GM11168 (cell line): Measurements from ENCODE around the gene TXLNA.

Experiments
- in situ Hi-C: fragments of 300-500 bp; cut with MboI; formaldehyde crosslinking; loops from one replicate; pipeline ENCODE4 v1.12.0; 2022; ENCODE audit warnings: low sequenced_read_pairs; ENCODE audit not compliant: unreplicated experiment

The TXLNA gene

GRCh38 chr1:32205401-32206370, 26.2 kb downstream of the TXLNA start, which contains the start of gene IQCC:
Gene IQCC (plus strand): TSS chr1:32205671. CDS start chr1:32205682, 11 bp downstream.
- in situ Hi-C loops, result loop anchor here (5.0 kb wide), 1 partner anchor 102 kb away; no protein-coding TSS in a partner anchor

GRCh38 chr1:32208469-32208868, 29.0 kb downstream of the TXLNA start:
- in situ Hi-C loops, result loop anchor here (5.0 kb wide), 1 partner anchor 99 kb away; no protein-coding TSS in a partner anchor

- in situ Hi-C loops, result loop anchor here (5.0 kb wide), 1 partner anchor 98 kb away; no protein-coding TSS in a partner anchor
Observed at GRCh38 chr1:32208891-32209328, 29.4 kb downstream of the TXLNA start, which contains the start of gene DCDC2B. Gene DCDC2B (plus strand): TSS chr1:32209089. CDS start chr1:32209094, 5 bp downstream.

GRCh38 chr1:32215629-32216480, 36.4 kb downstream of the TXLNA start:
- in situ Hi-C loops, result no loop called here

- in situ Hi-C loops, result no loop called here
Observed at GRCh38 chr1:32216566-32216965, 37.1 kb downstream of the TXLNA start.

GRCh38 chr1:32219022-32219421, 39.5 kb downstream of the TXLNA start:
- in situ Hi-C loops, result no loop called here

- in situ Hi-C loops, result no loop called here
Observed at GRCh38 chr1:32220746-32221580, 41.5 kb downstream of the TXLNA start.

GRCh38 chr1:32221581-32221979, 42.1 kb downstream of the TXLNA start:
- in situ Hi-C loops, result no loop called here

GRCh38 chr1:32221980-32222755, 42.7 kb downstream of the TXLNA start, which contains the start of the genes EIF3I and TMEM234:
Gene EIF3I (plus strand): TSS chr1:32222407. CDS start chr1:32222442, 35 bp downstream.
Gene TMEM234 (minus strand): TSS chr1:32222353. CDS start chr1:32222322, 31 bp downstream.
- in situ Hi-C loops, result no loop called here

- in situ Hi-C loops, result no loop called here
Observed at GRCh38 chr1:32223683-32224082, 44.2 kb downstream of the TXLNA start.

GRCh38 chr1:32224285-32224684, 44.8 kb downstream of the TXLNA start:
- in situ Hi-C loops, result no loop called here

- in situ Hi-C loops, result no loop called here
Observed at GRCh38 chr1:32228771-32229170, 49.3 kb downstream of the TXLNA start.

GRCh38 chr1:32231843-32232432, 52.5 kb downstream of the TXLNA start:
- in situ Hi-C loops, result no loop called here

- in situ Hi-C loops, result no loop called here
Observed at GRCh38 chr1:32232558-32233304, 53.3 kb downstream of the TXLNA start.

GRCh38 chr1:32234792-32235191, 55.3 kb downstream of the TXLNA start:
- in situ Hi-C loops, result no loop called here

- in situ Hi-C loops, result no loop called here
Observed at GRCh38 chr1:32239337-32239736, 59.9 kb downstream of the TXLNA start.

- in situ Hi-C loops, result no loop called here
Observed at GRCh38 chr1:32239790-32240139, 60.3 kb downstream of the TXLNA start.
